Neural cell (in vitro differentiated cells): Measurements from ENCODE around the gene DPH5. TPM values are rescaled to one million over a fixed set of nuclear protein-coding genes. Genes with fewer than 3 reads are reported as not detected.

ENCODE experiments used
- H2AFZ ChIP-seq: fragments of 200-600, 300-800 bp; sonication (generic), shearing (Covaris generic); 2 replicates; pipeline ENCODE4 v1.6.0; 2014; ENCODE audit warnings: low read depth, mild to moderate bottlenecking, antibody characterized with exemption, low read length, moderate library complexity
- H3F3A ChIP-seq: fragments of 200-600 bp; shearing (Covaris generic); 2 replicates; pipeline ENCODE4 v1.6.1; 2016; ENCODE audit warnings: mild to moderate bottlenecking, moderate library complexity, mixed read lengths, antibody characterized with exemption, low read length; ENCODE audit not compliant: insufficient read depth, poor library complexity, severe bottlenecking
- H3K27ac ChIP-seq: fragments of 200-600, 300-800 bp; sonication (generic), shearing (Covaris generic); 2 replicates; pipeline ENCODE4 v1.5.1; 2014; ENCODE audit warnings: mild to moderate bottlenecking, low read length, moderate library complexity
- H3K27me3 ChIP-seq: fragments of 300-800, 200-600 bp; sonication (generic), shearing (Covaris generic); 2 replicates; pipeline ENCODE4 v1.6.0; 2014; ENCODE audit warnings: mild to moderate bottlenecking, low read depth, low read length, moderate library complexity; ENCODE audit not compliant: insufficient read depth
- H3K36me3 ChIP-seq: fragments of 300-800, 200-600 bp; sonication (generic), shearing (Covaris generic); 2 replicates; pipeline ENCODE4 v1.5.1; 2014; ENCODE audit warnings: mild to moderate bottlenecking, antibody characterized with exemption, low read length, moderate library complexity; ENCODE audit not compliant: insufficient read depth
- H3K4me2 ChIP-seq: fragments of 300-800, 200-600 bp; sonication (generic), shearing (Covaris generic); 2 replicates; pipeline ENCODE4 v1.6.0; 2014; ENCODE audit warnings: mild to moderate bottlenecking, low read length
- H3K4me3 ChIP-seq: fragments of 300-800, 200-600 bp; sonication (generic), shearing (Covaris generic); 2 replicates; pipeline ENCODE4 v1.5.1; 2014; ENCODE audit warnings: mild to moderate bottlenecking, low read length, moderate library complexity
- H3K79me2 ChIP-seq: fragments of 200-600 bp; shearing (Covaris generic); replicated peaks from 2 replicates; pipeline ENCODE4 v1.6.0; 2014; ENCODE audit warnings: mild to moderate bottlenecking, low read length, moderate library complexity; ENCODE audit not compliant: insufficient read depth
- H3K9ac ChIP-seq: fragments of 300-800, 200-600 bp; sonication (generic), shearing (Covaris generic); 2 replicates; pipeline ENCODE4 v1.6.1; 2016; ENCODE audit warnings: mild to moderate bottlenecking, low read length, mixed read lengths
- H3K9me2 ChIP-seq: fragments of 200-600 bp; shearing (Covaris generic); 2 replicates; pipeline ENCODE4 v1.6.1; 2016; ENCODE audit warnings: mild to moderate bottlenecking, low read length, mixed read lengths; ENCODE audit not compliant: insufficient read depth
- H3K9me3 ChIP-seq: fragments of 200-600, 300-800 bp; sonication (generic), shearing (Covaris generic); 2 replicates; pipeline ENCODE4 v1.6.1; 2016; ENCODE audit warnings: mild to moderate bottlenecking, mixed run types, low read length, moderate library complexity, mixed read lengths
- H4K20me1 ChIP-seq: fragments of 200-600 bp; shearing (Covaris generic); 2 replicates; pipeline ENCODE4 v1.6.1; 2016; ENCODE audit warnings: mild to moderate bottlenecking, mixed run types; ENCODE audit not compliant: insufficient read depth
- EP300 ChIP-seq: fragments of 450-650 bp; conservative IDR thresholded peaks from 2 replicates; pipeline ENCODE4 v1.6.1; 2014; ENCODE audit warnings: antibody characterized with exemption, mild to moderate bottlenecking, moderate library complexity; ENCODE audit not compliant: poor library complexity, severe bottlenecking
- EZH2 ChIP-seq: fragments of 200-600, 300-800 bp; shearing (Covaris generic), sonication (generic); IDR thresholded peaks from 2 replicates; pipeline ENCODE4 v1.6.1; 2014; ENCODE audit warnings: antibody characterized with exemption, low read length, borderline replicate concordance, mild to moderate bottlenecking; ENCODE audit not compliant: insufficient read depth, poor library complexity, severe bottlenecking
- MXI1 ChIP-seq: fragments of 450-650 bp; conservative IDR thresholded peaks from 2 replicates; pipeline ENCODE4 v1.6.1; 2014; ENCODE audit warnings: antibody characterized with exemption, mild to moderate bottlenecking; ENCODE audit not compliant: poor library complexity, severe bottlenecking
- POLR2AphosphoS5 ChIP-seq: IDR thresholded peaks from 2 replicates; pipeline ENCODE4 v1.6.1; 2012
- RAD21 ChIP-seq: fragments of 450-650 bp; conservative IDR thresholded peaks from 2 replicates; pipeline ENCODE4 v1.6.1; 2014; ENCODE audit warnings: antibody characterized with exemption, mild to moderate bottlenecking, moderate library complexity
- SMC3 ChIP-seq: fragments of 450-650 bp; conservative IDR thresholded peaks from 2 replicates; pipeline ENCODE4 v1.6.1; 2014; ENCODE audit warnings: antibody characterized with exemption, mild to moderate bottlenecking, moderate library complexity; ENCODE audit not compliant: poor library complexity
- TAF1 ChIP-seq: IDR thresholded peaks from 2 replicates; pipeline ENCODE4 v1.6.1; 2012; ENCODE audit warnings: low read depth
- polyA plus RNA-seq: library from polyadenylated mRNA; depleted of rRNA; stranded (reverse); fragments of >200 nt; gene quantifications from 2 replicates; pipeline ENCODE4 v1.2.3, GENCODE V29; 2014
- TF ChIP-seq, protein P1 (sequence below): fragments of 450-650 bp; IDR thresholded peaks from 2 replicates; pipeline ENCODE4 v1.5.1; 2014; ENCODE audit warnings: antibody characterized with exemption, mild to moderate bottlenecking, moderate library complexity; ENCODE audit not compliant: poor library complexity, severe bottlenecking
- TF ChIP-seq, protein P2 (sequence below): IDR thresholded peaks from 2 replicates; pipeline ENCODE4 v1.6.1; 2012; ENCODE audit warnings: borderline replicate concordance

Gene DPH5
- polyA plus RNA-seq, 1 donor from 2014 or later: 55.7 TPM

DNA sequence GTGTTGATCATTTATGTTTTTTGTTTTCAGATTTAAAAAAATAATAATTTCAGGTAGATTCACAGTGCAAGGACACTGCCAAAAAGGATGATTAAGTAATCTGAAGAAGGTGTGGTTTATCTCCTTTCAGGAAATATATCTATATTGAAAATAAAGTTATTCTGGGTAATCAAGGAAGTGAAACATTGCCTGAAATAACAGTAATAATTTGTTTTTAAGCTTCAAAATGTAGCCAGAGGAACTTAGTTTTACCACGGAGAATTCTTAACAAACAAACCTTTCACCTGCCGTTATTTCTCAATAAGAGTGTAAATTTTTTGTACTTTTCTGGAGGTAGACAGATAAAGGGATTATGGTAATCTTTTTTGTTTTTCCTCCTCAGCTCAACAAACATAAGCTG is 2.9 kb upstream of the DPH5 start:
- no peak for TF ChIP-seq POLR2AphosphoS5
- no peak for TF ChIP-seq SMC3
- TF ChIP-seq RAD21: no peak
- TF ChIP-seq TAF1: no peak
- TF ChIP-seq EZH2: no peak
- H3K4me3 ChIP-seq: no peak overlapping the region
- H3K4me2 ChIP-seq: no peak overlapping the region
- peaks cover 19% of the 10 kb centered on the region for H3K79me2 ChIP-seq
- H3K27me3 ChIP-seq: no peaks in the 10 kb centered on the region
- H3K36me3 ChIP-seq: no peaks in the 10 kb centered on the region
- H2AFZ ChIP-seq: no peak overlapping the region
- no peak overlapping the region for H3K9ac ChIP-seq
- no peaks in the 10 kb centered on the region for H3K9me2 ChIP-seq
- H3K9me3 ChIP-seq: no peaks in the 10 kb centered on the region
- no peak overlapping the region for H3K27ac ChIP-seq
- no peaks in the 10 kb centered on the region for H3F3A ChIP-seq
- no peaks in the 10 kb centered on the region for H4K20me1 ChIP-seq

DNA sequence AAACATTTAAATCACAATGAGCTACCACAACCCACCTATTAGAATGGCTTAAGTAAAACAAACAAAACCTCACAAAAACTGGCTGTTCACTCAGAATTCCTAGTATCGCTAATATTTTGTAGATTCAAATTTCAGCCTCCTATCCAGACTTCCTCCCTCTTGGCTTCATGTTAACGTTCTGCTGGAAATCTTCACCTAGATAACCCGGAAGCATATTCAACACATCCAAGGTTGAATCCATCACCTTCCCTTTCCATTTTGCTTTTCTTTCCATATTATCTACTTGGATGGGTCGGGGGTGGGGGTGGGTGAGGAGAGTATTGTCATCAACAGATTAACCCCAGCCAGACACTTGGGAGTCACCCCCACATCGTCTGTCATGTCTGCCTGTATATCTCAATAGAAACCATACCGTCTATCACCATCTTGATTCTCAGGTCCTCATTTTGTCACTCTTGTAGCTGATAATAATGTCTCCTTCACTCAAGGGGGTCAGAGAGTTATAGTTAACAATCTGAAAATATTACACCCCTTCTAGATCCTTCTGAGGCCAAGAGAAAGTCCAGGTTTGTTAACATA is 1.7 kb upstream of the DPH5 start:
- Histone ChIP-seq H3K27ac (no peak overlapping the region), H4K20me1 (no peaks in the 10 kb centered on the region), H3K9ac (no peak overlapping the region), H3F3A (no peaks in the 10 kb centered on the region), H3K9me2 (no peaks in the 10 kb centered on the region), H3K9me3 (no peaks in the 10 kb centered on the region), H3K4me2 (no peak overlapping the region), H3K27me3 (no peaks in the 10 kb centered on the region), H3K36me3 (no peaks in the 10 kb centered on the region), H3K4me3 (no peak overlapping the region), H2AFZ (no peak overlapping the region), H3K79me2 (peaks cover 19% of the 10 kb centered on the region)
- TF ChIP-seq EP300 (no peak), RAD21 (no peak), EZH2 (no peak), TAF1 (no peak), SMC3 (no peak), POLR2AphosphoS5 (no peak), MXI1 (no peak)
- TF ChIP-seq, protein P1, sequence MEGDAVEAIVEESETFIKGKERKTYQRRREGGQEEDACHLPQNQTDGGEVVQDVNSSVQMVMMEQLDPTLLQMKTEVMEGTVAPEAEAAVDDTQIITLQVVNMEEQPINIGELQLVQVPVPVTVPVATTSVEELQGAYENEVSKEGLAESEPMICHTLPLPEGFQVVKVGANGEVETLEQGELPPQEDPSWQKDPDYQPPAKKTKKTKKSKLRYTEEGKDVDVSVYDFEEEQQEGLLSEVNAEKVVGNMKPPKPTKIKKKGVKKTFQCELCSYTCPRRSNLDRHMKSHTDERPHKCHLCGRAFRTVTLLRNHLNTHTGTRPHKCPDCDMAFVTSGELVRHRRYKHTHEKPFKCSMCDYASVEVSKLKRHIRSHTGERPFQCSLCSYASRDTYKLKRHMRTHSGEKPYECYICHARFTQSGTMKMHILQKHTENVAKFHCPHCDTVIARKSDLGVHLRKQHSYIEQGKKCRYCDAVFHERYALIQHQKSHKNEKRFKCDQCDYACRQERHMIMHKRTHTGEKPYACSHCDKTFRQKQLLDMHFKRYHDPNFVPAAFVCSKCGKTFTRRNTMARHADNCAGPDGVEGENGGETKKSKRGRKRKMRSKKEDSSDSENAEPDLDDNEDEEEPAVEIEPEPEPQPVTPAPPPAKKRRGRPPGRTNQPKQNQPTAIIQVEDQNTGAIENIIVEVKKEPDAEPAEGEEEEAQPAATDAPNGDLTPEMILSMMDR: no peak
- TF ChIP-seq, protein P2, sequence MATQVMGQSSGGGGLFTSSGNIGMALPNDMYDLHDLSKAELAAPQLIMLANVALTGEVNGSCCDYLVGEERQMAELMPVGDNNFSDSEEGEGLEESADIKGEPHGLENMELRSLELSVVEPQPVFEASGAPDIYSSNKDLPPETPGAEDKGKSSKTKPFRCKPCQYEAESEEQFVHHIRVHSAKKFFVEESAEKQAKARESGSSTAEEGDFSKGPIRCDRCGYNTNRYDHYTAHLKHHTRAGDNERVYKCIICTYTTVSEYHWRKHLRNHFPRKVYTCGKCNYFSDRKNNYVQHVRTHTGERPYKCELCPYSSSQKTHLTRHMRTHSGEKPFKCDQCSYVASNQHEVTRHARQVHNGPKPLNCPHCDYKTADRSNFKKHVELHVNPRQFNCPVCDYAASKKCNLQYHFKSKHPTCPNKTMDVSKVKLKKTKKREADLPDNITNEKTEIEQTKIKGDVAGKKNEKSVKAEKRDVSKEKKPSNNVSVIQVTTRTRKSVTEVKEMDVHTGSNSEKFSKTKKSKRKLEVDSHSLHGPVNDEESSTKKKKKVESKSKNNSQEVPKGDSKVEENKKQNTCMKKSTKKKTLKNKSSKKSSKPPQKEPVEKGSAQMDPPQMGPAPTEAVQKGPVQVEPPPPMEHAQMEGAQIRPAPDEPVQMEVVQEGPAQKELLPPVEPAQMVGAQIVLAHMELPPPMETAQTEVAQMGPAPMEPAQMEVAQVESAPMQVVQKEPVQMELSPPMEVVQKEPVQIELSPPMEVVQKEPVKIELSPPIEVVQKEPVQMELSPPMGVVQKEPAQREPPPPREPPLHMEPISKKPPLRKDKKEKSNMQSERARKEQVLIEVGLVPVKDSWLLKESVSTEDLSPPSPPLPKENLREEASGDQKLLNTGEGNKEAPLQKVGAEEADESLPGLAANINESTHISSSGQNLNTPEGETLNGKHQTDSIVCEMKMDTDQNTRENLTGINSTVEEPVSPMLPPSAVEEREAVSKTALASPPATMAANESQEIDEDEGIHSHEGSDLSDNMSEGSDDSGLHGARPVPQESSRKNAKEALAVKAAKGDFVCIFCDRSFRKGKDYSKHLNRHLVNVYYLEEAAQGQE: no peak
